HG03045 (cell line): ENCODE results near the gene RAD51C.
"Not testable (repeated sequence)": the region's sequence is repeated elsewhere in the genome, so short reads cannot be mapped to it uniquely, and the experiment has no call there.

ENCODE experiments used
- ATAC-seq: cut with Tn5 transposase; IDR thresholded peaks from one replicate; pipeline ENCODE4 v1.9.1; 2021; ENCODE audit warnings: mild to moderate bottlenecking, moderate library complexity; ENCODE audit not compliant: unreplicated experiment

RAD51C gene

DNA sequence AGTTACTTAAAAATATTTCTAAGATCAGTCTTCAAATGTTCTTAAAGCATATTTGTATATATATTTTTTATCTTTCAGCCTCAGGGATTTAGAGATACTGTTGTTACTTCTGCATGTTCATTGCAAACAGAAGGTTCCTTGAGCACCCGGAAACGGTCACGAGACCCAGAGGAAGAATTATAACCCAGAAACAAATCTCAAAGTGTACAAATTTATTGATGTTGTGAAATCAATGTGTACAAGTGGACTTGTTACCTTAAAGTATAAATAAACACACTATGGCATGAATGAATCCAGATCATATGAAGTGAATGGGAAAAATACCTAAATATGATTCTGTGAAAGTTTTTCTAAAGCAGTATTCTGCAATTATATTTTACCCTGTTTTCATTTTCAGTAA lies 41.6 kb downstream of the RAD51C start:
- ATAC-seq = no peak

- no peak for ATAC-seq
Observed at GRCh38 chr17:58734811-58735210, 42.4 kb downstream of the RAD51C start.

DNA sequence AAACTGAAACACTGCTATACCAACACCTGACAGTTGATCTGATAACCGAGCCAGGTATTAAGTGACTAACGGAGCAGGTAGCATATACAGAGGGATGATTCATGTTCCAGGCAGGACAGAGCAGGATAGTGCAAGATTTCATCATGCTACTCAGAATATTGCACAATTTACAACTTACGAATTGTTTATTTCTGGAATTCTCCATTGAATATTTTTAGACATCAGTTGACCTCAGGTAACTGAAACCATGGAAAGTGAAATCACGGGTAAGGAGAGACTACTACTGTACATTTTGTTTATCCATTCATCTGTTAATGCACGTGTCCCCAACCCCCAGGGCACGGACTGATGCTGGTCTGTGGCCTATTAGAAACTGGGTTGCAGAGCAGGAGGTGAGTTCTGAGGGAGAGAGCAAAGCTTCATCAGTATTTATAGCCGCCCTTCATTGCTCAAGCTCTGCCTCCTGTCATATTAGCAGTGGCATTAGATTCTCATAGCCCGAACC lies 48.8 kb downstream of the RAD51C start:
- ATAC-seq = no peak

DNA sequence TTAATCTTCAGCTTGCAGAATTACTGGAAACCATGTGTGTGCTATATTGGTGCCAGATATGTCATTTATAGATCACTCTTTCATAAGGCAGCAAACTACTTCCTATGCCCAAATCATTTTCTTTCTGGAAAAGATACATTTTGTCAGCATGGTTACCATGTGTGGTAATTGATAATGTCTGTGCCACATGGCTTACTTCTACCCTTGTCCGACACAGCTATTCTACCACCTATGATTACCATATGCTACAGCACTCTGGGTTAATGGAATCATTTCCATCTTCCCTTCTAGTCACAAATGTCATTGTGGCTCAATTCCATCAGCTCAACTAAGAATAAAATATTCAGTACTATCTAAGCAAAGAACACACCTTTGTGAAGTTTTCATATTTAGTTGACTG lies 55.3 kb downstream of the RAD51C start:
- ATAC-seq = no peak

GRCh38 chr17:58749627-58750026 lies 57.2 kb downstream of the RAD51C start:
- not testable (repeated sequence) for ATAC-seq

DNA sequence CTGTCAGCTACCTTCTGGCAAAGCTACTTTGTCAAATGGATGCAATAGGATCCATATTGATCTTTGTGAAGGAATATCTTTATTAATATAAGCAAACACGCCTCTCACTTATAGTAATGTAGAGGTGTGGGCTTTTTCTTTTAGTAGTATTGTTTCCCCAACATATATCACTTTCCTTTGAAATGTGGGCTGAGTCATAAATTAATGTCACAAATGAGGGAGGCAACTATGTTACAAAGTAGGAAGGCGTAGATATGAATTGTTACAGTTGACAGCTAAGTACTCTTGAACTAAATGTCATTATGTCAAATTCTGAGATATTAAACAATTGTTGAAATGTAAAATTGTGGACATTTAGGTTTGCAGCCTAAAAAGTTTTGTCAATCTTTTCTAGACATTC lies 60.6 kb downstream of the RAD51C start:
- no peak for ATAC-seq

- ATAC-seq = no peak
Observed at GRCh38 chr17:58755269-58755576, 62.8 kb downstream of the RAD51C start.

GRCh38 chr17:58755577-58756245 lies 63.3 kb downstream of the RAD51C start, which contains the start of gene PPM1E:
PPM1E (plus strand) TSS chr17:58755854.
- ATAC-seq = peak; percentile 75

DNA sequence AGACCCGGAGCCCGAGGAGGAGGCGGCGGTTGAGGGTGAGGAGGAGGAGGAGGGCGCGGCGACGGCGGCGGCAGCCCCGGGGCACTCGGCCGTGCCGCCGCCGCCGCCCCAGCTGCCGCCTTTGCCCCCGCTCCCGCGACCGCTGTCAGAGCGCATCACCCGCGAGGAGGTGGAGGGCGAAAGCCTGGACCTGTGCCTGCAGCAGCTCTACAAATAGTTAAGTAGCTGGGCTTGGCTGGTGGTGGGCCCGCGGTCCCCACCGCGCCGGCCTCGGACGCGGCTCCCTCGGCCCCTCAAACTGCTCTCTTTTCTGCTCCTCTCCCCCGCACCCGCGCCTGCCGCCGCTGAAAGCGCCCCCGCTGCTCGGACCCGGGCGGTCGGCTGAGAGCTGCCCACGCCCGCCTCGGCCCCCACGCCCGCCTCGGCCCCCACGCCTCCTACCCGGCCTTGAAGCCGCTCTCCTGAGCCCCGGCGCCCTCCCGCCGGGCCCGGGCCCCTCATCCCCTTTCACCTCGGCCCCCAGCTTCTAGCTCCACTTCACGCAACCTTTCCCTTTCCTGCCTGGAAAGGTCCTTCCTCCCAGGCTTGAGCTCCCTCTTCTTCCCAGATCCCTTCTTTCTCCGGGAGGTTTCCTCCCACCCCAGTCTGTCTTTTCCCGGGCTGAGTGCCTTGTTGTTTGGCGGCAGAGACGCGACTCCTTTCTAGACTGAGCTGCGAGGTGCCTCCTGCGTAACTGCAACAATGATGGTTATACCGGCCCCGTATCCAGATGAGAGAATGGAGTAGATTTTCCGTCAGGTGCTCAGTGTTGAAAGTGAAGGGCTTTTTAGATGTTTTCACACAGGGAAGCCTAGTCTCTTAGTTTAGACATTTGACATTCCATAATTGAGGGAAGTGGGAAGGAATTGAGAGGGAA lies 64.1 kb downstream of the RAD51C start:
- peak; percentile 20 for ATAC-seq

DNA sequence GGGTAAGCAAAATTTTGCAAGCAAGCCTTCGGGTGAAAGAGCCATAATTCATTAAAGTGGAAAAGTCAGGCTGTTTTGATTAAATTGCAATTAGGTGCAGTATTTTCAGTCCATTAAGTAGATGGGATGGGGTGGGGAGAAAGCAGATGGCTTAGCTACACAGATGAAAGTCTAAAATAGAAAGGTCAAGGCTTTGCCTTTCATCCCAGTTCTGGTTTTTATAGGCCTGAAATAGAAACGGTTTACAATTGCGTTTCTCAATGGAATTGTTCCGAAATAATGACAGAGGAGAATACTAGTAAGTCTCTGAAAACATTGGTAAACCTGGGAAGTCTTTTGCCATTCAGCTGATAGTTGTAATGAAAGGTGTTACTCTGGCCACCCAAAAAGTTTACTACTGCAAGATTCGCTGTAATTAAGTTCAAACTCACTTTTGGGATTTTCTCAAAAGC lies 64.8 kb downstream of the RAD51C start:
- no peak for ATAC-seq

DNA sequence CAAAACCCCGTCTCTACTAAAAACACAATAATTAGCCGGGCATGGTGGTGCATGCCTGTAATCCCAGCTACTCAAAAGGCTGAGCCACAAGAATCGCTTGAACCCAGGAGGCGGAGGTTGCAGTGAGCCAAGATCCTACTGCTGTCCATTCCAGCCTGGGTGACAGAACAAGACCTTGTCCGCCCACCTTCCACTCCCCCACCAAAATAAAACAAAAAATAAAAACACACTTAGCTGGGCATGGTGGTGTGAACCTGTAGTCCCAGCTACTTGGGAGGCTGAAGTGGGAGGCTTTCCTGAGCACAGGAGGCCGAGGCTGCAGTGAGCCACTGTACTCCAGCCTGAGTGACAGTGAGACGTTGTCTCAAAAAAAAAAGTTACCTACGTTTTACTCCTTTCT lies 66.5 kb downstream of the RAD51C start:
- no peak for ATAC-seq

GRCh38 chr17:58759522-58759921 lies 67.1 kb downstream of the RAD51C start:
- no peak for ATAC-seq

DNA sequence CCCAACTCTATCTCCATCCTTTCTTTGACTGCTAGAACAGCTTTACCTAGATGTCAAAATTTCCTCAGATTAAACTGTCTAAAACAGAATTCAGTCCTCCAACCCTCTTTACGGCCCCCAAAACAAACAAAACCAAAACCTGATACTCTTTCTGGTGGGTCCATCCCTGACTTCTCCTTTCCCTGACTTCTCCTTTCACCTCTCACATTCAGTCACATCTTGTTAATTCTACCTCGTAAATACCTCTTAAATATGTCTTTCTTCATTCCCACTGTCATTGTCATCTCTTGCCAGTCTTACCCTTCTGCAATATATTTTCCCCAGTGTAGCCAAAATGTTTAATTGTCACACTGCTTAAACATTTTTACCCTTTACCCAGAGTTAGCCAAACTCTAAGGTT lies 67.8 kb downstream of the RAD51C start:
- no peak for ATAC-seq

- no peak for ATAC-seq
Observed at GRCh38 chr17:58763263-58763662, 70.9 kb downstream of the RAD51C start.

GRCh38 chr17:58764373-58764772 lies 72.0 kb downstream of the RAD51C start:
- ATAC-seq = no peak

GRCh38 chr17:58778482-58778881 lies 86.1 kb downstream of the RAD51C start:
- ATAC-seq = not testable (repeated sequence)

- ATAC-seq = no peak
Observed at GRCh38 chr17:58779446-58779845, 87.0 kb downstream of the RAD51C start.

DNA sequence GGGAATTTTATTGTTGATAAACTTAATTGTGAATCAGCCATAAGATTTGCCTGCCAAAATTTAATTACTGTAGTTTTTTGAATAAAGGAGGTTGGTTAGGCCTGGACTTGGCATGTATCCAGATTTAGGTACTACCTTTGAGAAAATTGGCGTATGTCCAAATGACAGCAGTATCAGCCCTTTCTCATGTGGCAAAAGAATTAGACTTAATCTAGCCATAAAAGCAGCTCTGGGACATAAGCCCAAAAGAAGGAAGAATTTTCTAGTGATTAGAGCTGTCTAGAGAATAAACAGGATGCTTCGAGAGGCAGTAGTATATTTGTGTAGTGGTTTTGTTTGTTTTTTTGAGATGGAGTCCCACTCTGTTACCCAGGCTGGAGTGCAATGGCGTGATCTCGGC lies 91.0 kb downstream of the RAD51C start:
- no peak for ATAC-seq

- ATAC-seq = no peak
Observed at GRCh38 chr17:58785097-58785496, 92.7 kb downstream of the RAD51C start.
